Left lung (tissue), 10 donors: ENCODE data around the gene PCSK5. TPM values are rescaled to one million over a fixed set of nuclear protein-coding genes. Genes with fewer than 3 reads are reported as not detected.
A peak's percentile ranks its signal among the peaks of the same experiment; 100 is the strongest.

ENCODE experiments used
- ATAC-seq: fragments of 200-7000 bp; cut with Tn5 transposase; one replicate; pipeline ENCODE4 v1.9.1; 2020; ENCODE audit warnings: moderate library complexity
- DNase-seq, 4 donors: peaks; one replicate each; pipeline ENCODE4 v3.0.0-alpha.2; 2013 to 2020
- H3K27ac ChIP-seq, 2 donors: fragments of 200-600 bp; sonication (generic) in 1 of 2; one replicate each; pipeline versions ENCODE4 v1.5.0 to v1.8.0; 2020 to 2021
- H3K27me3 ChIP-seq, 2 donors: fragments of 200-600 bp; sonication (generic) in 1 of 2; one replicate each; pipeline versions ENCODE4 v1.5.0 to v1.8.0; 2020 to 2021
- H3K36me3 ChIP-seq, 2 donors: fragments of 200-600 bp; sonication (generic) in 1 of 2; one replicate each; pipeline versions ENCODE4 v1.5.0 to v1.8.0; 2020 to 2021
- H3K4me1 ChIP-seq, 2 donors: fragments of 200-600 bp; one replicate each; pipeline ENCODE4 v1.8.0; 2021
- H3K4me3 ChIP-seq, 2 donors: fragments of 200-600 bp; sonication (generic) in 1 of 2; one replicate each; pipeline versions ENCODE4 v1.5.0 to v1.8.0; 2020 to 2021; ENCODE audit warnings: mild to moderate bottlenecking in 1 of 2
- H3K9me3 ChIP-seq, 2 donors: fragments of 200-600 bp; sonication (generic) in 1 of 2; one replicate each; pipeline versions ENCODE4 v1.5.0 to v1.8.0; 2020 to 2021
- intact Hi-C, 2 donors: fragments of 100-400 bp; cut with DNase I; formaldehyde crosslinking; loops; one replicate each; pipeline versions ENCODE4 v1.11.2 to v1.14.2; 2022
- polyA plus RNA-seq, 6 donors: library from polyadenylated mRNA; unstranded; fragments of 120-200 nt; gene quantifications; one replicate each; pipeline ENCODE4 v1.2.1, GENCODE V29; 2013; ENCODE audit not compliant: insufficient read length in 6 of 6
- total RNA-seq, 2 donors: library from RNA; stranded (reverse); fragmentation: NEBNext Ultra II Directional; extraction: Animal tissue kit (Norgen Biotek cat#: 25700); gene quantifications; one replicate each; pipeline ENCODE4 v1.2.1, GENCODE V29; 2021
- TF ChIP-seq, protein P1 (sequence below), 2 donors: fragments of 200-600 bp; sonication (generic) in 1 of 2; IDR thresholded peaks; one replicate each; pipeline versions ENCODE4 v1.5.0 to v1.8.0; 2021; ENCODE audit warnings: antibody characterized with exemption in 2 of 2
- donor health status: DM: no; HTN: yes; CAD: no.
- donor health status: DM: no; HTN: no; CAD: no.

The PCSK5 gene
- total and polyA plus RNA-seq, 8 donors: 6.8 to 20.3 (median 11.3) TPM

DNA sequence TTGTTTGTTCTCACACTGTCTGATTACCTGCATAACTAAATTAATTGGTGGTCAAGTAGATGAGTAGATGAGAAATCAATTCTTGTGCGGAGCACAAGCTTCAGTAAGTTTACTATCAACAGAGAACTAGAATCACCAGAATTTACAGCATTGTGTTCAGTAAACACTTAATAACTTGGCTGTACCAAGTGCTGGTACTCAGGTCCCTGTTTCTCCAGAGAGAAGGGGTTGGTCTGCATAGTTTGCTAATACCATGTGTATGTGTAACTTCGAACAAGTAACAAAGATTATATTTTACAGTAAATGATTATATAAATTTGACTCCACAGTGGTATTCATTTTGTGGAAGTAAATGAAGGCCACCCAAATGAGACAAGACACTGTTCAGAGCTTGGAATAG, 146.3 kb downstream of the PCSK5 start:
- Histone ChIP-seq H3K27me3 (no peaks in the 10 kb centered on the region), H3K36me3 (no peaks in the 10 kb centered on the region)
- ATAC-seq: peak; percentile 46

DNA sequence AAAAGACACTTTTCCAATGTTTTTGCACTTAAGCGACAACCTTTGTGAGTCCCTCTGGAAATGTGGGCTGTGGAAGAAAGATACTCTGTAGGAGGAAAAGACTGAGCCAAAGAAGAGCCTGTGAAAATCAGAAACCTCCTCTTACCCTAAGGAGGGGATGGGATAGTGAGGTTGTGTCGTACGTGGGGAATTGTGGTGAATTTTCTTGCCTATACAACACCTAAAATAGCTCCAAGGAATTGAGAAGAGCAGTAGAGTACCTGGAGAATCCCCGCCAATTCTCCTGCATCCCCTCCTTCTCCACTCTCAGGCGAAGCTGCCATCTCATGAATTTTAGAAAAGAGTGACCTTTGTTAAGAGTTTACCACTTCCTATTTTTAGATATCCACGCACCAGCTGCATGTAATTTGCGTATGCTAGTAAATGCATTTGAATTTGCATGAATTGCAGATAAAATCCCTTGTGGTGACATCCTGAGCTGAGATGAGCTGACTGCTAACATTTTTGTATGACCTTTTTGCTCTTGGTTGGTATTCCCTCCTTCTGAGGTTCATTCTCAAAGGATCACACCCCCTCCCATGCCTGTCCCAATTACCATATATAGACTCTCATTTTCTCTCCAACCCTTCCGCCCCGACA, 147.2 kb downstream of the PCSK5 start:
- Histone ChIP-seq H3K4me3 (no peak overlapping the region), H3K36me3 (no peaks in the 10 kb centered on the region), H3K27ac (no peak overlapping the region), H3K27me3 (no peaks in the 10 kb centered on the region), H3K9me3 (no peaks in the 10 kb centered on the region), H3K4me1 (no peaks in the 10 kb centered on the region)
- no peak for ATAC-seq
- intact Hi-C loops: no loop called here
- no peak for DNase-seq
- TF ChIP-seq, protein P1, sequence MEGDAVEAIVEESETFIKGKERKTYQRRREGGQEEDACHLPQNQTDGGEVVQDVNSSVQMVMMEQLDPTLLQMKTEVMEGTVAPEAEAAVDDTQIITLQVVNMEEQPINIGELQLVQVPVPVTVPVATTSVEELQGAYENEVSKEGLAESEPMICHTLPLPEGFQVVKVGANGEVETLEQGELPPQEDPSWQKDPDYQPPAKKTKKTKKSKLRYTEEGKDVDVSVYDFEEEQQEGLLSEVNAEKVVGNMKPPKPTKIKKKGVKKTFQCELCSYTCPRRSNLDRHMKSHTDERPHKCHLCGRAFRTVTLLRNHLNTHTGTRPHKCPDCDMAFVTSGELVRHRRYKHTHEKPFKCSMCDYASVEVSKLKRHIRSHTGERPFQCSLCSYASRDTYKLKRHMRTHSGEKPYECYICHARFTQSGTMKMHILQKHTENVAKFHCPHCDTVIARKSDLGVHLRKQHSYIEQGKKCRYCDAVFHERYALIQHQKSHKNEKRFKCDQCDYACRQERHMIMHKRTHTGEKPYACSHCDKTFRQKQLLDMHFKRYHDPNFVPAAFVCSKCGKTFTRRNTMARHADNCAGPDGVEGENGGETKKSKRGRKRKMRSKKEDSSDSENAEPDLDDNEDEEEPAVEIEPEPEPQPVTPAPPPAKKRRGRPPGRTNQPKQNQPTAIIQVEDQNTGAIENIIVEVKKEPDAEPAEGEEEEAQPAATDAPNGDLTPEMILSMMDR (IDR thresholded peaks at IDR 0.05): no peak

More for the DNA sequence above, 146.3 kb downstream of the PCSK5 start:
- no peak for DNase-seq
- intact Hi-C loops: no loop called here
- Histone ChIP-seq H3K4me3 (no peak overlapping the region), H3K4me1 (no peaks in the 10 kb centered on the region), H3K27ac (no peak overlapping the region), H3K9me3 (no peaks in the 10 kb centered on the region)
- TF ChIP-seq, protein P1 (IDR thresholded peaks at IDR 0.05): no peak

DNA sequence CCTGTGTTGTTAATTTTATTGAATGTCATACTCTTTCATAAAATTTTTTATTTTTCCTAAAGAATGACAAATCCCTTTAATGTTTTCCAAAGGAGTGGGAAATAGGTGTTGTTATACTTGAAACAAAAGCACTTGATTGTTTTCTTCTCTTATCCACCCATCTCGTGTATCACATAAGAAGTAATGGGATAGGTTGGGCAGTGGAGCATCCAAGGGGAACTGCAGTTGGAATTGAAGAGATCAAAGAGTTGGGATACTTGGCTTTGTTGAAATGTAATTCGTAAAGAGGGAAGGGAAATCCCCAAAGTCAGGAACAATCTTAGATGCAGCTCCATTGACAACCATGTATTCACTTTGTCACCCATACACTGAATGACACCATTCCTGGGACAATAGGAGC, 148.0 kb downstream of the PCSK5 start:
- DNase-seq: no peak
- Histone ChIP-seq H3K36me3 (no peaks in the 10 kb centered on the region), H3K27ac (no peak overlapping the region), H3K4me1 (no peaks in the 10 kb centered on the region), H3K9me3 (no peaks in the 10 kb centered on the region), H3K27me3 (no peaks in the 10 kb centered on the region), H3K4me3 (no peak overlapping the region)
- intact Hi-C loops: no loop called here
- ATAC-seq: no peak
- TF ChIP-seq, protein P1 (IDR thresholded peaks at IDR 0.05): no peak

DNA sequence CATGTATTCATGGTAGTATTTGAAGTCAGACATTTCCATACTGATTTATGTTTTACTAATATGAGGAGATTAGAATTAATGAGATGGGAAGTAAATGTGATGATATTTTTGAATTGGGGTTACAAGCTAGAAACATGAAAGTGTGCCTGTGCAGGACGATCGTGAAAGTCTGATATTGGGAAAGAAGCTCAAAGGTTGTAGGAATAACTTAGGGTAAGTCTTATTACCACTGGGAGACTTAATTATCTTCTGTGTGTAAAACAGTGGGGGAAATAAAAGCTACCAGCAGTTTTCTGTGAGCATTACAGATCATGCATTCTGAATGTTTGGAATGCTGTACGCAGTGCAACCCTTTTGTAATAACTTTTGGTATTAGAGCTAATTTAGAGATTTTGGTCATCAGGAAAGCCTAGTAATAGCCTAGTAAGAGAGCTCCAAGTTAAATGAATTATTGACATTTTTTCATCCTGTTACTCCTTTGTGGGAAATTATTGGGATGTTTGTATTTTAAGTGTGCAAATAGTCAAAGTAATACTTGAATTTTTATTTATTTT, 153.9 kb downstream of the PCSK5 start:
- Histone ChIP-seq H3K36me3 (no peaks in the 10 kb centered on the region), H3K9me3 (no peaks in the 10 kb centered on the region), H3K27ac (no peak overlapping the region), H3K27me3 (no peaks in the 10 kb centered on the region), H3K4me1 (no peaks in the 10 kb centered on the region), H3K4me3 (no peak overlapping the region)
- ATAC-seq (peak; percentile 52), DNase-seq (no peak)
- intact Hi-C loops: no loop called here
- TF ChIP-seq, protein P1 (IDR thresholded peaks at IDR 0.05): no peak

DNA sequence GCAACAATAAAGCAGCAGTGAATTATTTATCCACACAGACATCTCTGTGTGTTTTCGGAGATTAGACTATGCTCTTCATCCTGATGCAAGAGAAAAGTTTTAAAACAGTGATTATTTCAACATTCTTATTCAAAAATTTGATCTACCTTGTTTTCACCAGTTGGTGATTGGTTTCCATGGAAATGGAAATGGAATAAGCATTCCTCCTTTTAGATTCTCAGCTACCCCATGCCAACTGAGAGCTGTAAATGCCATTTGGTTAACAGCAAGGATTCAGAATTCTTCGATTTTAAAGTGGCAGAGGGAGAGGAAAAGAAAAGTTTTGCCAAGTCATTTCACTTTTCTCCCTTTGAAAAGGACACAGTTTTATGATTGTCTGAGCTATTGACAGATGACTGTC, 154.7 kb downstream of the PCSK5 start:
- TF ChIP-seq, protein P1 (IDR thresholded peaks at IDR 0.05): no peak
- Histone ChIP-seq H3K4me3 (no peak overlapping the region), H3K9me3 (no peaks in the 10 kb centered on the region), H3K27me3 (no peaks in the 10 kb centered on the region), H3K36me3 (no peaks in the 10 kb centered on the region), H3K27ac (no peak overlapping the region), H3K4me1 (no peaks in the 10 kb centered on the region)
- no peak for DNase-seq
- intact Hi-C loops: no loop called here
- no peak for ATAC-seq
